CD4-positive, alpha-beta T cell (primary cell): Measurements from ENCODE around the gene ARHGAP26. TPM values are rescaled to one million over a fixed set of nuclear protein-coding genes. Genes with fewer than 3 reads are reported as not detected.

Experiments
- ATAC-seq: fragments of 200-7000 bp; cut with Tn5 transposase; one replicate; pipeline ENCODE4 v1.10.0; 2022; ENCODE audit warnings: mild to moderate bottlenecking; ENCODE audit not compliant: poor library complexity
- CTCF ChIA-PET: fragments of 350-600 bp; sonication (Branson Sonifier 250); formaldehyde crosslinking; loops from one replicate; lab custom pipeline; 2021; ENCODE audit warnings: antibody characterized with exemption, inconsistent platforms; lab: Charles Lee
- POLR2A ChIA-PET: fragments of 350-600 bp; sonication (Branson Sonifier 250); formaldehyde crosslinking; loops from one replicate; lab custom pipeline; 2021; ENCODE audit warnings: antibody characterized with exemption, inconsistent platforms; lab: Charles Lee
- DNase-seq, 14 experiments: peaks; one replicate each; pipeline ENCODE4 v3.0.0-alpha.2; 2013 to 2020; ENCODE audit warnings: mixed read lengths in 2 of 14
- H3K27ac ChIP-seq, 2 donors: one replicate each; pipeline versions ENCODE4 v1.5.1 to v1.7.0; 2013; ENCODE audit warnings: low read length in 2 of 2, low read depth in 1 of 2, mild to moderate bottlenecking in 1 of 2
- H3K27me3 ChIP-seq, 2 experiments: 1 replicate in 1 of 2; 2 replicates in 1 of 2; pipeline versions ENCODE4 v1.6.1 to v1.7.0; 2013; ENCODE audit warnings: low read length in 2 of 2, control low read depth in 1 of 2, mild to moderate bottlenecking in 1 of 2, moderate library complexity in 1 of 2; ENCODE audit not compliant: insufficient read depth in 2 of 2, control insufficient read depth in 1 of 2
- H3K36me3 ChIP-seq: one replicate; pipeline ENCODE4 v1.6.1; 2013; ENCODE audit warnings: low read length, control low read depth; ENCODE audit not compliant: insufficient read depth
- H3K4me1 ChIP-seq: one replicate; pipeline ENCODE4 v1.6.1; 2013; ENCODE audit warnings: low read length, control low read depth; ENCODE audit not compliant: insufficient read depth
- H3K4me3 ChIP-seq: one replicate; pipeline ENCODE4 v1.5.1; 2013; ENCODE audit warnings: mild to moderate bottlenecking, low read length, moderate library complexity
- H3K9me3 ChIP-seq, 2 experiments: 1 replicate in 1 of 2; 2 replicates in 1 of 2; pipeline versions ENCODE4 v1.6.1 to v1.7.0; 2013; ENCODE audit warnings: low read length in 2 of 2, mild to moderate bottlenecking in 2 of 2, control low read depth in 1 of 2, moderate library complexity in 1 of 2; ENCODE audit not compliant: control insufficient read depth in 1 of 2, insufficient read depth in 1 of 2
- H3K27ac Mint-ChIP-seq: one replicate; pipeline ENCODE4 v1.8.0; 2020; ENCODE audit warnings: mixed read lengths
- H3K27me3 Mint-ChIP-seq: one replicate; pipeline ENCODE4 v1.8.0; 2021; ENCODE audit warnings: mixed read lengths
- H3K36me3 Mint-ChIP-seq: one replicate; pipeline ENCODE4 v1.8.0; 2021; ENCODE audit warnings: low read depth, mixed read lengths
- H3K4me1 Mint-ChIP-seq: one replicate; pipeline ENCODE4 v1.8.0; 2021; ENCODE audit warnings: low read depth, mixed read lengths
- H3K4me3 Mint-ChIP-seq: one replicate; pipeline ENCODE4 v1.8.0; 2020; ENCODE audit warnings: mild to moderate bottlenecking, mixed read lengths
- H3K9me3 Mint-ChIP-seq: one replicate; pipeline ENCODE4 v1.8.0; 2020; ENCODE audit warnings: mixed read lengths
- CTCF ChIP-seq: fragments of 200-600 bp; IDR thresholded peaks from one replicate; pipeline ENCODE4 v1.8.0; 2022; ENCODE audit warnings: antibody characterized with exemption, mild to moderate bottlenecking
- intact Hi-C, 2 experiments: fragments of 100-400 bp; cut with DNase I in 1 of 2; cut with micrococcal nuclease in 1 of 2; formaldehyde crosslinking; loops; one replicate each; pipeline versions ENCODE4 v1.15.1 to v1.9.0; 2023 to 2025; cut with DNase I, micrococcal nuclease
- total RNA-seq, 174 experiments: library from RNA in 2 of 174; stranded (reverse) in 2 of 174; gene quantifications; one replicate each; pipeline ENCODE4 v1.2.3 and lab custom pipeline; 2021 to 2026

Gene ARHGAP26
- total RNA-seq, 2 experiments from 2014 or later, result 24.9 to 27.3 TPM

GRCh38 chr5:143196601-143197259, 426.6 kb downstream of the ARHGAP26 start:
- Histone ChIP-seq H3K36me3 (no peaks in the 10 kb centered on the region), H3K27ac (no peak overlapping the region), H3K9me3 (peaks cover 0 to 7% of the 10 kb centered on the region in 2 experiments), H3K27me3 (no peaks in the 10 kb centered on the region), H3K4me3 (no peak overlapping the region), H3K4me1 (no peaks in the 10 kb centered on the region)
- H3K27ac Mint-ChIP-seq, result no peak overlapping the region
- CTCF ChIA-PET, result no interaction called here
- peaks cover 7% of the 10 kb centered on the region for H3K9me3 Mint-ChIP-seq
- no peak overlapping the region for H3K4me3 Mint-ChIP-seq
- H3K36me3 Mint-ChIP-seq, result peaks cover 28% of the 10 kb centered on the region
- DNase-seq, result no peak
- ATAC-seq, result no peak
- no peaks in the 10 kb centered on the region for H3K27me3 Mint-ChIP-seq
- intact Hi-C loops, result loop anchor here in 1 of 2 experiments (5.0 kb wide), 1 partner anchor 631 kb away; no protein-coding TSS in a partner anchor
- POLR2A ChIA-PET, result interaction anchor here (1.1 kb wide), 1 partner anchor 40 kb away, joined by 3 read pairs; no protein-coding TSS in a partner anchor
- TF ChIP-seq CTCF, result no peak
- H3K4me1 Mint-ChIP-seq, result no peaks in the 10 kb centered on the region

DNA sequence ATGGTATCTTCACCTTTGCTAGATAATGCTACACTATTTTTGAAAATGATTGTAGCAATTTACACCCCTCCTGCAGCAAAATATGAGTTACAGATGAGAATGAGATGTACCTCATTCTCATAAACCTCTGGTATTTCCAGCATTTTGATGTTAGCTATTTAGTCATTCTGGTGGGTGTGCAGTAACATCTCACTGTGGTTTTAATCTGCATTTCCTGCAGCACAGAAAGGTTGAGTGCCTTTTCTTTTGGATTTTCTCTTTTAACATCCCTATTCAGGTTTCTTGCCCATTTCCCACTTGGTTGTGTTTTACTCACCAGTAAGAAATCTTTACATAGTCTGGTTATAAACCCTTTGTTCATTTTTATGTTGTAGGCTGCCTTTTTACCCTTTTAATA, 427.1 kb downstream of the ARHGAP26 start:
- CTCF ChIA-PET, result no interaction called here
- no peak overlapping the region for H3K4me3 ChIP-seq
- no peaks in the 10 kb centered on the region for H3K27me3 ChIP-seq
- H3K27me3 Mint-ChIP-seq, result no peaks in the 10 kb centered on the region
- ATAC-seq (no peak), DNase-seq (no peak)
- H3K4me1 ChIP-seq, result no peaks in the 10 kb centered on the region
- H3K4me3 Mint-ChIP-seq, result no peak overlapping the region
- peaks cover 0 to 7% of the 10 kb centered on the region in 2 experiments for H3K9me3 ChIP-seq
- TF ChIP-seq CTCF, result no peak
- no peaks in the 10 kb centered on the region for H3K36me3 ChIP-seq
- POLR2A ChIA-PET, result no interaction called here
- H3K27ac ChIP-seq, result no peak overlapping the region
- H3K9me3 Mint-ChIP-seq, result peaks cover 7% of the 10 kb centered on the region
- H3K4me1 Mint-ChIP-seq, result no peaks in the 10 kb centered on the region
- H3K36me3 Mint-ChIP-seq, result peaks cover 23% of the 10 kb centered on the region
- intact Hi-C loops, result loop anchor here in 1 of 2 experiments (5.0 kb wide), 1 partner anchor 630 kb away; no protein-coding TSS in a partner anchor
- H3K27ac Mint-ChIP-seq, result no peak overlapping the region

- DNase-seq, result no peak
- no peak overlapping the region for H3K4me3 ChIP-seq
- no peaks in the 10 kb centered on the region for H3K27me3 ChIP-seq
- POLR2A ChIA-PET, result no interaction called here
- ATAC-seq, result no peak
- no peak overlapping the region for H3K27ac ChIP-seq
- TF ChIP-seq CTCF, result no peak
- H3K4me3 Mint-ChIP-seq, result no peak overlapping the region
- no peak overlapping the region for H3K27ac Mint-ChIP-seq
- CTCF ChIA-PET, result no interaction called here
- peaks cover 0 to 7% of the 10 kb centered on the region in 2 experiments for H3K9me3 ChIP-seq
- intact Hi-C loops, result loop anchor here in 1 of 2 experiments (5.0 kb wide), 1 partner anchor 629 kb away; no protein-coding TSS in a partner anchor
- H3K4me1 ChIP-seq, result no peaks in the 10 kb centered on the region
- peaks cover 23% of the 10 kb centered on the region for H3K36me3 Mint-ChIP-seq
- H3K9me3 Mint-ChIP-seq, result peaks cover 7% of the 10 kb centered on the region
- no peaks in the 10 kb centered on the region for H3K27me3 Mint-ChIP-seq
- H3K4me1 Mint-ChIP-seq, result no peaks in the 10 kb centered on the region
- no peaks in the 10 kb centered on the region for H3K36me3 ChIP-seq
Measured at GRCh38 chr5:143198332-143198731, 428.2 kb downstream of the ARHGAP26 start.
